ENCODE data around the gene CTSH. TPM values are rescaled to one million over a fixed set of nuclear protein-coding genes. Genes with fewer than 3 reads are reported as not detected.

CTSH gene
- total and polyA plus RNA-seq, 2 experiments from 2014 or later = 19.7 to 19.9 TPM

DNA sequence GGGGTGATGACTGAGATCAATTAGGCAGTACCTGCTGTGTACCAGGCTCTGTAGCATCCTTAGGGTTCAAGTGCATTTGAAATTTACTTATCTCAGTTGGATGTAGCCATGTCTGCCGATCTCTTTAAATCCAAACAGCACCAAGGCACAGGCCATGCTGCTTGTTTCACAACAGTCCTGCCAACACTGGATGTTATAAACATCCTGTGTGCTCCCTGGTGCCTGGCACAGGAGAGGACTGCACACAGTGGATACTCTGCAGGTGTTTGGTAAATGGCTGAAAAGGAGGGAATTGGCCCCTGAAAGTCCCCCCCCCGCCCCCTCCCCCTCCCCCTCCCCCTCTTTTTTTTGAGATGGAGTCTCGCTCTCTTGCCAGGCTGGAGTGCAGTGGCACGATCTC is 27.0 kb downstream of the CTSH start (continued):
- TF ChIP-seq ZNF462 (CRISPR knock-in tag; IDR thresholded peaks at IDR 0.05) = no peak
- TF ChIP-seq JUNB (IDR thresholded peaks at IDR 0.05; ENCODE audit: unreplicated experiment) = no peak
- no peak for TF ChIP-seq POLR2AphosphoS5 (IDR thresholded peaks at IDR 0.05; ENCODE audit: low read depth)
- TF ChIP-seq, protein P1, sequence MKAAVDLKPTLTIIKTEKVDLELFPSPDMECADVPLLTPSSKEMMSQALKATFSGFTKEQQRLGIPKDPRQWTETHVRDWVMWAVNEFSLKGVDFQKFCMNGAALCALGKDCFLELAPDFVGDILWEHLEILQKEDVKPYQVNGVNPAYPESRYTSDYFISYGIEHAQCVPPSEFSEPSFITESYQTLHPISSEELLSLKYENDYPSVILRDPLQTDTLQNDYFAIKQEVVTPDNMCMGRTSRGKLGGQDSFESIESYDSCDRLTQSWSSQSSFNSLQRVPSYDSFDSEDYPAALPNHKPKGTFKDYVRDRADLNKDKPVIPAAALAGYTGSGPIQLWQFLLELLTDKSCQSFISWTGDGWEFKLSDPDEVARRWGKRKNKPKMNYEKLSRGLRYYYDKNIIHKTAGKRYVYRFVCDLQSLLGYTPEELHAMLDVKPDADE (IDR thresholded peaks at IDR 0.05) = no peak

DNA sequence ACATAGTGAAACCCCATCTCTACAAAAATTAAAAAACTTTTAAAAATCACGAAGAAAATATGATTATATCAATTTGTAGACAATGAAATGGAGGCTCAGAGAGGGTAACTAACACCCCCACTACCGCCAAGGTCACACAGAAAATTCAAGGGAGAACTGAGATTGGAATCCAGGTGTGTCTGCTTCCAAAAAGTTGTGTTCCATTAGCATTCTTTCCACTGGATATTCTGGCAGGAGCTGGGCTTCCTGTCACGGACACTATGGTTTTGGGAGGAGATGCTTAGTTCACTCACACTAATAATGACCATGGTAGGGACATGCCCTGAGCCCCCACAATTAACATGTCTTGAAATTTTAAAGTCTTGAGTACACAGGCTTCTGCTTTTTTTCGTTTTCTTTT is 28.8 kb downstream of the CTSH start:
- Histone ChIP-seq H3K27me3 (ENCODE audit: insufficient read depth) (no peaks in the 10 kb centered on the region), H3K27ac (ENCODE audit: low read depth) (0 out of 2 replicates have a peak overlapping the region, but pooled peaks have one; percentile 45), H2AFZ (no peak overlapping the region), H3K79me2 (replicated peaks; ENCODE audit: insufficient read depth) (peaks cover 16% of the 10 kb centered on the region; the same call in 1 of the 2 replicates), H3F3A (replicated peaks; ENCODE audit: low read depth) (no peaks in the 10 kb centered on the region), H4K20me1 (replicated peaks; ENCODE audit: insufficient read depth) (peaks cover 13% of the 10 kb centered on the region; the same call in 1 of the 2 replicates), H3K36me3 (ENCODE audit: insufficient read depth) (peaks cover 8% of the 10 kb centered on the region), H3K4me1 (ENCODE audit: insufficient read depth) (no peaks in the 10 kb centered on the region), H3K9me2 (ENCODE audit: insufficient read depth) (no peaks in the 10 kb centered on the region), H3K4me2 (no peak overlapping the region), H3K4me3 (no peak overlapping the region)
- Mint-ChIP-seq H3K27ac (no peak overlapping the region), H3K4me3 (no peak overlapping the region), H3K36me3 (ENCODE audit: low read depth) (peaks cover 38% of the 10 kb centered on the region), H3K27me3 (ENCODE audit: insufficient read depth, low read depth, poor library complexity) (peaks cover 3% of the 10 kb centered on the region), H3K4me1 (peaks cover 5% of the 10 kb centered on the region; the same call in 1 of the 3 replicates), H3K9me3 (no peaks in the 10 kb centered on the region)
- no peak for ATAC-seq
- DNase-seq (ENCODE audit: low spot score) = no peak
- TF ChIP-seq REST (IDR thresholded peaks at IDR 0.05; ENCODE audit: unreplicated experiment) (no peak), CREB1 (CRISPR knock-in tag; IDR thresholded peaks at IDR 0.05; ENCODE audit: low read depth) (no peak), POLR2AphosphoS5 (IDR thresholded peaks at IDR 0.05; ENCODE audit: low read depth) (no peak)
- TF ChIP-seq, protein P2, sequence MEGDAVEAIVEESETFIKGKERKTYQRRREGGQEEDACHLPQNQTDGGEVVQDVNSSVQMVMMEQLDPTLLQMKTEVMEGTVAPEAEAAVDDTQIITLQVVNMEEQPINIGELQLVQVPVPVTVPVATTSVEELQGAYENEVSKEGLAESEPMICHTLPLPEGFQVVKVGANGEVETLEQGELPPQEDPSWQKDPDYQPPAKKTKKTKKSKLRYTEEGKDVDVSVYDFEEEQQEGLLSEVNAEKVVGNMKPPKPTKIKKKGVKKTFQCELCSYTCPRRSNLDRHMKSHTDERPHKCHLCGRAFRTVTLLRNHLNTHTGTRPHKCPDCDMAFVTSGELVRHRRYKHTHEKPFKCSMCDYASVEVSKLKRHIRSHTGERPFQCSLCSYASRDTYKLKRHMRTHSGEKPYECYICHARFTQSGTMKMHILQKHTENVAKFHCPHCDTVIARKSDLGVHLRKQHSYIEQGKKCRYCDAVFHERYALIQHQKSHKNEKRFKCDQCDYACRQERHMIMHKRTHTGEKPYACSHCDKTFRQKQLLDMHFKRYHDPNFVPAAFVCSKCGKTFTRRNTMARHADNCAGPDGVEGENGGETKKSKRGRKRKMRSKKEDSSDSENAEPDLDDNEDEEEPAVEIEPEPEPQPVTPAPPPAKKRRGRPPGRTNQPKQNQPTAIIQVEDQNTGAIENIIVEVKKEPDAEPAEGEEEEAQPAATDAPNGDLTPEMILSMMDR (conservative IDR thresholded peaks at IDR 0.05; ENCODE audit: low read depth in 2 of 2) = no peak
